Measurements from ENCODE around the gene KPNA2. TPM values are rescaled to one million over a fixed set of nuclear protein-coding genes. Genes with fewer than 3 reads are reported as not detected.
A peak's percentile ranks its signal among the peaks of the same experiment; 100 is the strongest.
"Not testable (repeated sequence)": the region's sequence is repeated elsewhere in the genome, so short reads cannot be mapped to it uniquely, and the experiment has no call there.

Gene KPNA2
- total RNA-seq, 1 experiment from 2014 or later = 481 TPM

- no peak for TF ChIP-seq EZH2 (IDR thresholded peaks at IDR 0.05; ENCODE audit: borderline replicate concordance, low read depth, low read length, poor library complexity, severe bottlenecking)
- no peak for TF ChIP-seq CTCF (conservative IDR thresholded peaks at IDR 0.05; ENCODE audit: low read depth, low read length)
- DNase-seq (ENCODE audit: low spot score) = no peak
- ChIA-PET CTCF (no interaction called here), POLR2A (ENCODE audit: low non-redundant PET) (interaction anchor here (0.6 kb wide), 1 partner anchor 13 kb away, joined by 6 read pairs; the partner anchor contains the start of gene KPNA2)
- BruUV-seq (replicated peaks) = no TSS peak
- Histone ChIP-seq H3K4me3 (ENCODE audit: low read depth, low read length, poor library complexity, severe bottlenecking) (no peak overlapping the region), H3K36me3 (ENCODE audit: insufficient read depth, low read length, poor library complexity, severe bottlenecking) (no peaks in the 10 kb centered on the region), H3K9me3 (ENCODE audit: low read depth, low read length, poor library complexity, severe bottlenecking) (no peaks in the 10 kb centered on the region), H3K27ac (ENCODE audit: low read depth, low read length, poor library complexity, severe bottlenecking) (no peak overlapping the region), H3K4me1 (ENCODE audit: insufficient read depth, low read length, poor library complexity, severe bottlenecking) (peaks cover 12% of the 10 kb centered on the region), H3K27me3 (replicated peaks; ENCODE audit: insufficient read depth, low read depth, low read length, poor library complexity) (no peaks in the 10 kb centered on the region)
- intact Hi-C loops (cut with micrococcal nuclease; ENCODE audit: unreplicated experiment) = no loop called here
Measured at GRCh38 chr17:68021963-68022362, 13.6 kb upstream of the KPNA2 start.

GRCh38 chr17:68022547-68022946, 13.0 kb upstream of the KPNA2 start:
- CTCF ChIA-PET; POLR2A ChIA-PET (ENCODE audit: low non-redundant PET): not testable (repeated sequence)

GRCh38 chr17:68029512-68030215, 5.9 kb upstream of the KPNA2 start:
- POLR2A ChIA-PET (ENCODE audit: low non-redundant PET) = interaction anchor here (0.6 kb wide), 1 partner anchor 46 kb away, joined by 4 read pairs; no protein-coding TSS in a partner anchor
- CTCF ChIA-PET = no interaction called here
- TF ChIP-seq CTCF (conservative IDR thresholded peaks at IDR 0.05; ENCODE audit: low read depth, low read length) (no peak), EZH2 (IDR thresholded peaks at IDR 0.05; ENCODE audit: borderline replicate concordance, low read depth, low read length, poor library complexity, severe bottlenecking) (no peak)
- peak; percentile 30 for DNase-seq (ENCODE audit: low spot score)
- Histone ChIP-seq H3K27ac (ENCODE audit: low read depth, low read length, poor library complexity, severe bottlenecking) (no peak overlapping the region), H3K27me3 (replicated peaks; ENCODE audit: insufficient read depth, low read depth, low read length, poor library complexity) (no peaks in the 10 kb centered on the region), H3K9me3 (ENCODE audit: low read depth, low read length, poor library complexity, severe bottlenecking) (no peaks in the 10 kb centered on the region), H3K36me3 (ENCODE audit: insufficient read depth, low read length, poor library complexity, severe bottlenecking) (no peaks in the 10 kb centered on the region), H3K4me1 (ENCODE audit: insufficient read depth, low read length, poor library complexity, severe bottlenecking) (peaks cover 8% of the 10 kb centered on the region), H3K4me3 (ENCODE audit: low read depth, low read length, poor library complexity, severe bottlenecking) (no peak overlapping the region)
- no TSS peak for BruUV-seq (replicated peaks)
- intact Hi-C loops (cut with micrococcal nuclease; ENCODE audit: unreplicated experiment) = no loop called here

More at GRCh38 chr17:68022547-68022946, 13.0 kb upstream of the KPNA2 start:
- H3K27me3 ChIP-seq (replicated peaks; ENCODE audit: insufficient read depth, low read depth, low read length, poor library complexity); H3K4me3 ChIP-seq (ENCODE audit: low read depth, low read length, poor library complexity, severe bottlenecking); intact Hi-C loops (cut with micrococcal nuclease; ENCODE audit: unreplicated experiment); H3K9me3 ChIP-seq (ENCODE audit: low read depth, low read length, poor library complexity, severe bottlenecking); DNase-seq (ENCODE audit: low spot score); H3K27ac ChIP-seq (ENCODE audit: low read depth, low read length, poor library complexity, severe bottlenecking); BruUV-seq (replicated peaks); H3K36me3 ChIP-seq (ENCODE audit: insufficient read depth, low read length, poor library complexity, severe bottlenecking): not testable (repeated sequence)
- peaks cover 12% of the 10 kb centered on the region for H3K4me1 ChIP-seq (ENCODE audit: insufficient read depth, low read length, poor library complexity, severe bottlenecking)
- TF ChIP-seq CTCF (conservative IDR thresholded peaks at IDR 0.05; ENCODE audit: low read depth, low read length) = peak; percentile 31
